Measurements from ENCODE around the gene TMEM100. TPM values are rescaled to one million over a fixed set of nuclear protein-coding genes. Genes with fewer than 3 reads are reported as not detected.

The TMEM100 gene
- total and polyA plus RNA-seq, 2 of the 8 experiments (the other 6 are each of a cell fraction or from before 2014, with no cell fraction given): 0.36 to 0.48 TPM

GRCh38 chr17:55758171-55758570 is 35.5 kb upstream of the TMEM100 start:
- H3K79me2 ChIP-seq (ENCODE audit: control insufficient read depth in 1 of 2, insufficient read depth in 2 of 2, low read length in 2 of 2): no peaks in the 10 kb centered on the region
- no peak overlapping the region for H2BK15ac ChIP-seq (ENCODE audit: low read length)
- H2AK5ac ChIP-seq (ENCODE audit: low read depth, low read length): no peak overlapping the region
- H4K91ac ChIP-seq (replicated peaks; ENCODE audit: insufficient read length, low read length): no peak overlapping the region
- H2BK5ac ChIP-seq (ENCODE audit: low read depth, low read length): no peak overlapping the region
- no peak for TF ChIP-seq ASH2L (IDR thresholded peaks at IDR 0.05; ENCODE audit: low read length)
- no peak for TF ChIP-seq CREB1 (IDR thresholded peaks at IDR 0.05)
- no peak for TF ChIP-seq TAF1 (IDR thresholded peaks at IDR 0.05; ENCODE audit: low read depth, low read length)
- no peak for TF ChIP-seq E2F6 (IDR thresholded peaks at IDR 0.05)
- TF ChIP-seq ATF3 (IDR thresholded peaks at IDR 0.05; ENCODE audit: insufficient read depth, low read depth, low read length): no peak
- TF ChIP-seq CEBPB (IDR thresholded peaks at IDR 0.05; ENCODE audit: low read depth, low read length): no peak
- no peak for TF ChIP-seq CTBP2 (IDR thresholded peaks at IDR 0.05; ENCODE audit: borderline replicate concordance, insufficient read depth, insufficient read length, low read length)
- no peak for TF ChIP-seq CTCF (IDR thresholded peaks at IDR 0.05; ENCODE audit: control extremely low read depth in 1 of 3, insufficient read depth in 1 of 3, low read depth in 1 of 3, low read length in 3 of 3)
- H3K79me1 ChIP-seq (ENCODE audit: low read depth, low read length): no peaks in the 10 kb centered on the region
- no peaks in the 10 kb centered on the region for H3K23me2 ChIP-seq (ENCODE audit: low read depth, low read length)
- no peak overlapping the region for H4K5ac ChIP-seq (ENCODE audit: insufficient read length, low read depth, low read length)
- no peak overlapping the region for H3K23ac ChIP-seq (ENCODE audit: insufficient read length)
- no peak overlapping the region for H3K14ac ChIP-seq (ENCODE audit: insufficient read length)
- DNase-seq (ENCODE audit: low read depth in 1 of 2, low spot score in 2 of 2) (no peak), FAIRE-seq (no peak)
- no peak overlapping the region for H3K4ac ChIP-seq (replicated peaks; ENCODE audit: insufficient read length, low read depth, low read length)
- no peaks in the 10 kb centered on the region; a peak in 1 of 7 replicates for H3K4me1 ChIP-seq (replicated peaks in 1 of 4; ENCODE audit: control insufficient read depth in 3 of 4, insufficient read depth in 4 of 4, low read length in 3 of 4)
- no peak overlapping the region for H2AFZ ChIP-seq (ENCODE audit: low read length)
- CTCF ChIA-PET (ENCODE audit: partially characterized antibody): interaction anchor here (0.9 to 2.3 kb wide), 6 partner anchors 11 to 232 kb away, joined by 3 to 9 read pairs (median 4); no protein-coding TSS in a partner anchor
- H2BK20ac ChIP-seq (ENCODE audit: low read length): no peak overlapping the region
- no peak overlapping the region for H2BK12ac ChIP-seq (ENCODE audit: low read depth, low read length)
- no peaks in the 10 kb centered on the region for H3K27me3 ChIP-seq (replicated peaks in 1 of 4; ENCODE audit: control insufficient read depth in 3 of 4, extremely low read depth in 1 of 4, insufficient read depth in 3 of 4, low read length in 3 of 4)
- H4K8ac ChIP-seq (ENCODE audit: extremely low read depth, insufficient read depth, low read length): no peak overlapping the region
- no peak overlapping the region for H3K9ac ChIP-seq (replicated peaks in 1 of 4; ENCODE audit: extremely low read depth in 1 of 4, low read depth in 3 of 4, low read length in 3 of 4)
- H3K4me3 ChIP-seq (ENCODE audit: extremely low read depth in 1 of 4, insufficient read depth in 2 of 4, low read depth in 3 of 4, low read length in 4 of 4): no peak overlapping the region
- H2BK120ac ChIP-seq (replicated peaks; ENCODE audit: low read depth, low read length): no peak overlapping the region
- H3K9me3 ChIP-seq (ENCODE audit: insufficient read depth in 2 of 2, low read depth in 1 of 2, low read length in 1 of 2): no peaks in the 10 kb centered on the region
- no peak overlapping the region for H3K18ac ChIP-seq (ENCODE audit: extremely low read depth, low read length)
- POLR2A ChIA-PET (ENCODE audit: partially characterized antibody): interaction anchor here (1.2 kb wide), 1 partner anchor 41 kb away, joined by 3 read pairs; no protein-coding TSS in a partner anchor
- no peaks in the 10 kb centered on the region for H3K36me3 ChIP-seq (ENCODE audit: control insufficient read depth in 2 of 4, insufficient read depth in 4 of 4, low read length in 3 of 4)
- no peak overlapping the region for H3K27ac ChIP-seq (ENCODE audit: low read depth, low read length)
- no peak overlapping the region for H3K4me2 ChIP-seq (ENCODE audit: insufficient read depth in 1 of 2, low read depth in 2 of 2, low read length in 2 of 2)
- no peak overlapping the region for H3K56ac ChIP-seq (replicated peaks; ENCODE audit: insufficient read length, low read depth, low read length)
- no peaks in the 10 kb centered on the region for H4K20me1 ChIP-seq (replicated peaks in 1 of 2; ENCODE audit: control insufficient read depth in 1 of 2, insufficient read depth in 2 of 2, low read length in 2 of 2)

Data from H1 (cell line).